OCI-LY7 (cell line): ENCODE measurements around the gene SWSAP1. TPM values are rescaled to one million over a fixed set of nuclear protein-coding genes. Genes with fewer than 3 reads are reported as not detected.
"Not testable (repeated sequence)": the region's sequence is repeated elsewhere in the genome, so short reads cannot be mapped to it uniquely, and the experiment has no call there.

Source experiments
- BruUV-seq: library from RNA; stranded (reverse); fragments of 400-500 nt; replicated peaks from 2 replicates; lab custom pipeline; 2021; lab: Mats Ljungman, UMichigan
- CTCF ChIA-PET: fragments of 300-600 bp; sonication (Branson Sonifier 250); formaldehyde crosslinking; loops from one replicate; lab custom pipeline; 2022; ENCODE audit warnings: antibody characterized with exemption; ENCODE audit not compliant: unreplicated experiment; lab: Charles Lee
- POLR2A ChIA-PET: fragments of 300-600 bp; sonication (Branson Sonifier 250); formaldehyde crosslinking; loops from one replicate; lab custom pipeline; 2022; ENCODE audit warnings: antibody characterized with exemption; lab: Charles Lee
- DNase-seq: peaks from one replicate; pipeline ENCODE4 v3.0.0-alpha.2; 2015; ENCODE audit warnings: low spot score
- H2AFZ ChIP-seq: fragments of 200-600 bp; sonication (generic), shearing (Covaris generic); 2 replicates; pipeline ENCODE4 v1.6.1; 2014; ENCODE audit warnings: mild to moderate bottlenecking, antibody characterized with exemption, low read length, moderate library complexity
- H3K27ac ChIP-seq: fragments of 200-600 bp; sonication (generic); 2 replicates; pipeline ENCODE4 v1.5.1; 2014; ENCODE audit warnings: mixed run types, low read depth, mild to moderate bottlenecking, moderate library complexity, low read length, inconsistent platforms; ENCODE audit not compliant: poor library complexity, severe bottlenecking
- H3K36me3 ChIP-seq: fragments of 200-600 bp; sonication (generic); 2 replicates; pipeline ENCODE4 v1.6.1; 2014; ENCODE audit warnings: mild to moderate bottlenecking, antibody characterized with exemption, low read length, moderate library complexity, mixed read lengths; ENCODE audit not compliant: insufficient read depth
- H3K4me1 ChIP-seq: fragments of 200-600 bp; sonication (generic); 2 replicates; pipeline ENCODE4 v1.5.1; 2014; ENCODE audit warnings: mild to moderate bottlenecking, low read length; ENCODE audit not compliant: insufficient read depth, poor library complexity, severe bottlenecking
- H3K4me2 ChIP-seq: fragments of 200-600 bp; sonication (generic); 2 replicates; pipeline ENCODE4 v1.6.1; 2014; ENCODE audit warnings: mild to moderate bottlenecking, low read length
- H3K4me3 ChIP-seq: fragments of 200-600 bp; sonication (generic); 2 replicates; pipeline ENCODE4 v1.5.1; 2014; ENCODE audit warnings: mild to moderate bottlenecking, low read depth, low read length; ENCODE audit not compliant: poor library complexity, severe bottlenecking
- H3K79me2 ChIP-seq: fragments of 200-600 bp; sonication (generic); 2 replicates; pipeline ENCODE4 v1.6.1; 2016; ENCODE audit warnings: low read depth, mild to moderate bottlenecking, low read length, moderate library complexity, mixed read lengths; ENCODE audit not compliant: insufficient read depth
- H3K9me2 ChIP-seq: fragments of 200-600 bp; sonication (generic); 2 replicates; pipeline ENCODE4 v1.6.1; 2016; ENCODE audit warnings: mild to moderate bottlenecking, low read length, mixed read lengths; ENCODE audit not compliant: insufficient read depth
- H3K9me3 ChIP-seq: fragments of 200-600 bp; sonication (generic); 2 replicates; pipeline ENCODE4 v1.6.1; 2014; ENCODE audit warnings: mild to moderate bottlenecking, mixed run types, low read length, mixed read lengths
- H4K20me1 ChIP-seq: fragments of 200-600 bp; sonication (generic); 2 replicates; pipeline ENCODE4 v1.6.1; 2014; ENCODE audit warnings: mild to moderate bottlenecking, antibody characterized with exemption, low read length, moderate library complexity, mixed read lengths; ENCODE audit not compliant: insufficient read depth
- EZH2phosphoT487 ChIP-seq: fragments of 200-600 bp; sonication (generic); IDR thresholded peaks from 2 replicates; pipeline ENCODE4 v1.6.1; 2018; ENCODE audit warnings: low read depth, borderline replicate concordance, mild to moderate bottlenecking, mixed run types, antibody characterized with exemption, low read length, moderate library complexity, mixed read lengths
- intact Hi-C: fragments of 100-400 bp; cut with micrococcal nuclease; formaldehyde crosslinking; loops from one replicate; pipeline ENCODE4 v1.10.0; 2022; ENCODE audit not compliant: unreplicated experiment
- total RNA-seq, 2 experiments: library from RNA; depleted of rRNA in 1 of 2; stranded (reverse); fragments of >200 nt in 1 of 2; shearing (Covaris generic) in 1 of 2; gene quantifications; 2 replicates each; pipeline ENCODE4 v1.2.3, GENCODE V29; 2014 to 2022
- TF ChIP-seq, protein P1 (sequence below): fragments of 200-600 bp; sonication (generic); conservative IDR thresholded peaks from 2 replicates; pipeline ENCODE4 v1.5.1; 2014; ENCODE audit warnings: mild to moderate bottlenecking, antibody characterized with exemption, low read length, moderate library complexity, mixed read lengths

The SWSAP1 gene
- total RNA-seq, 2 experiments from 2014 or later, result 5.6 to 6.8 TPM

- DNase-seq, result no peak
- Histone ChIP-seq H3K27ac (no peak overlapping the region), H4K20me1 (no peaks in the 10 kb centered on the region), H3K4me2 (no peak overlapping the region), H3K4me3 (no peak overlapping the region), H3K9me2 (no peaks in the 10 kb centered on the region), H3K9me3 (no peaks in the 10 kb centered on the region), H3K36me3 (no peaks in the 10 kb centered on the region), H3K4me1 (no peaks in the 10 kb centered on the region), H3K79me2 (no peaks in the 10 kb centered on the region), H2AFZ (no peak overlapping the region)
- no TSS peak for BruUV-seq
- intact Hi-C loops, result no loop called here
- CTCF ChIA-PET, result no interaction called here
- TF ChIP-seq, protein P1, sequence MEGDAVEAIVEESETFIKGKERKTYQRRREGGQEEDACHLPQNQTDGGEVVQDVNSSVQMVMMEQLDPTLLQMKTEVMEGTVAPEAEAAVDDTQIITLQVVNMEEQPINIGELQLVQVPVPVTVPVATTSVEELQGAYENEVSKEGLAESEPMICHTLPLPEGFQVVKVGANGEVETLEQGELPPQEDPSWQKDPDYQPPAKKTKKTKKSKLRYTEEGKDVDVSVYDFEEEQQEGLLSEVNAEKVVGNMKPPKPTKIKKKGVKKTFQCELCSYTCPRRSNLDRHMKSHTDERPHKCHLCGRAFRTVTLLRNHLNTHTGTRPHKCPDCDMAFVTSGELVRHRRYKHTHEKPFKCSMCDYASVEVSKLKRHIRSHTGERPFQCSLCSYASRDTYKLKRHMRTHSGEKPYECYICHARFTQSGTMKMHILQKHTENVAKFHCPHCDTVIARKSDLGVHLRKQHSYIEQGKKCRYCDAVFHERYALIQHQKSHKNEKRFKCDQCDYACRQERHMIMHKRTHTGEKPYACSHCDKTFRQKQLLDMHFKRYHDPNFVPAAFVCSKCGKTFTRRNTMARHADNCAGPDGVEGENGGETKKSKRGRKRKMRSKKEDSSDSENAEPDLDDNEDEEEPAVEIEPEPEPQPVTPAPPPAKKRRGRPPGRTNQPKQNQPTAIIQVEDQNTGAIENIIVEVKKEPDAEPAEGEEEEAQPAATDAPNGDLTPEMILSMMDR, result no peak
- TF ChIP-seq EZH2phosphoT487, result no peak
- POLR2A ChIA-PET, result no interaction called here
Observed at GRCh38 chr19:11405846-11406643, 31.6 kb downstream of the SWSAP1 start.

GRCh38 chr19:11406703-11407236, 32.3 kb downstream of the SWSAP1 start:
- H3K4me1 ChIP-seq, H3K9me3 ChIP-seq, intact Hi-C loops, DNase-seq, H3K27ac ChIP-seq, BruUV-seq, H2AFZ ChIP-seq, H3K4me3 ChIP-seq, H4K20me1 ChIP-seq, H3K9me2 ChIP-seq, H3K79me2 ChIP-seq, H3K4me2 ChIP-seq, H3K36me3 ChIP-seq, POLR2A ChIA-PET: not testable (repeated sequence)
- CTCF ChIA-PET, result interaction anchor here (0.6 kb wide), 1 partner anchor 1386 kb away, joined by 3 read pairs; no protein-coding TSS in a partner anchor

DNA sequence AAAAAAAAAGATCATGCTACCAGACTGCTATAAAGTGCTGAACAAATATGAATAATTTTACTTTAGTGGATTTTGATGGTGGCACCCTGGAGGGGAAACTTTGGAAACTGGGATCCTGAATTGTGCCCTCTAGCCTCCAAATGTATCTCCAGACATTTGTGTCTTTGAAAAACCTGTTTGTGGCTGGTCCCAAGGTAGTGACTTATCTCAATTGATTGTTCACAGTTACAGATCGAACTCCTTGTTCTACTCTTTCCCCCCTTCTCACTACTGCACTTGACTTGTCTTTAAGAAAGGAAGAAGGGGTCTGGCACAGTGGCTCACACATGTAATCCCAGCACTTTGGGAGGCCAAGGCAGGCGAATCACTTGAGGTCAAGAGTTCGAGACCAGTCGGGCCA, 34.1 kb downstream of the SWSAP1 start:
- intact Hi-C loops, result no loop called here
- ChIA-PET POLR2A (interaction anchor here (0.7 kb wide), 1 partner anchor 13 kb away, joined by 3 read pairs; no protein-coding TSS in a partner anchor), CTCF (no interaction called here)
- TF ChIP-seq, protein P1, result no peak
- no peak for TF ChIP-seq EZH2phosphoT487
- Histone ChIP-seq H3K9me3 (no peaks in the 10 kb centered on the region), H3K4me1 (no peaks in the 10 kb centered on the region), H3K4me2 (no peak overlapping the region), H3K36me3 (no peaks in the 10 kb centered on the region), H3K79me2 (no peaks in the 10 kb centered on the region), H3K27ac (no peak overlapping the region), H3K4me3 (no peak overlapping the region), H3K9me2 (no peaks in the 10 kb centered on the region), H4K20me1 (no peaks in the 10 kb centered on the region), H2AFZ (no peak overlapping the region)
- DNase-seq, result no peak
- BruUV-seq, result no TSS peak
